K562 (cell line): ENCODE results near the gene TMEM117. TPM values are rescaled to one million over a fixed set of nuclear protein-coding genes. Genes with fewer than 3 reads are reported as not detected.

Experiments
- ATAC-seq: fragments of 200-7000 bp; cut with Tn5 transposase; 3 replicates; pipeline ENCODE4 v1.9.1; 2020; ENCODE audit warnings: moderate library complexity
- BruUV-seq: library from RNA; stranded (reverse); fragments of 400-500 nt; replicated peaks from 2 replicates; lab custom pipeline; 2021; lab: Mats Ljungman, UMichigan
- CTCF ChIA-PET: fragments of 300-600 bp; formaldehyde crosslinking; extraction: SDS; loops from one replicate; lab custom pipeline; 2021; ENCODE audit warnings: low intra/inter-chr PET ratio; lab: Yijun Ruan, JAX
- POLR2A ChIA-PET: fragments of 300-600, 350-650 bp; sonication (Branson Sonifier 250); formaldehyde crosslinking; extraction: SDS; loops from one replicate; lab custom pipeline; 2021; ENCODE audit warnings: antibody characterized with exemption, inconsistent platforms; lab: Yijun Ruan, JAX
- DNase-seq, 4 experiments: peaks; one replicate each; pipeline versions ENCODE4 v3.0.0 to v3.0.0-alpha.2; 2011 to 2018; ENCODE audit warnings: low spot score in 3 of 4, mixed read lengths in 3 of 4; ENCODE audit errors: extremely low read depth in 1 of 4
- FAIRE-seq: peaks from 2 replicates; lab custom pipeline; 2011; peaks lifted over from hg19 to GRCh38; lab: Jason Lieb, UNC
- H2AFZ ChIP-seq: 2 replicates; pipeline ENCODE4 v1.6.0; 2011; ENCODE audit warnings: low read depth, low read length, control low read depth, inconsistent platforms
- H3K27ac ChIP-seq: fragments of 200-600 bp; 3 replicates; pipeline ENCODE4 v1.8.0; 2011; ENCODE audit warnings: low read depth, mild to moderate bottlenecking, control low read depth, inconsistent platforms, low read length, moderate library complexity, mixed read lengths; ENCODE audit errors: extremely low read depth
- H3K27me3 ChIP-seq, 2 experiments: fragments of 300-600 bp in 1 of 2; 2 replicates in 1 of 2; 3 replicates in 1 of 2; pipeline versions ENCODE4 v1.6.0 to v1.8.0; 2011; ENCODE audit warnings: inconsistent platforms in 2 of 2, low read length in 2 of 2, mild to moderate bottlenecking in 1 of 2, mixed read lengths in 1 of 2, moderate library complexity in 1 of 2; ENCODE audit not compliant: control insufficient read depth in 2 of 2, insufficient read depth in 2 of 2
- H3K36me3 ChIP-seq: fragments of 300-600 bp; 3 replicates; pipeline ENCODE4 v1.8.0; 2011; ENCODE audit warnings: mild to moderate bottlenecking, low read length, inconsistent platforms; ENCODE audit not compliant: control insufficient read depth, insufficient read depth
- H3K4me1 ChIP-seq, 2 experiments: fragments of 200-600 bp in 1 of 2; replicated peaks in 1 of 2; 2 replicates in 1 of 2; 3 replicates in 1 of 2; pipeline versions ENCODE4 v1.5.1 to v1.8.0; 2011; ENCODE audit warnings: inconsistent platforms in 2 of 2, low read length in 2 of 2, mild to moderate bottlenecking in 1 of 2, mixed read lengths in 1 of 2, moderate library complexity in 1 of 2; ENCODE audit not compliant: control insufficient read depth in 2 of 2, insufficient read depth in 2 of 2
- H3K4me2 ChIP-seq: 2 replicates; pipeline ENCODE4 v1.6.1; 2011; ENCODE audit warnings: low read length, control low read depth, inconsistent platforms, mixed read lengths; ENCODE audit not compliant: insufficient read depth
- H3K4me3 ChIP-seq: fragments of 200-600 bp; sonication (generic), shearing (Covaris generic); 2 replicates; pipeline ENCODE4 v1.5.1; 2016; ENCODE audit warnings: control low read depth, inconsistent platforms
- H3K79me2 ChIP-seq: fragments of 200-600 bp; 3 replicates; pipeline ENCODE4 v1.8.0; 2011; ENCODE audit warnings: low read length, inconsistent platforms; ENCODE audit not compliant: control insufficient read depth, insufficient read depth
- H3K9ac ChIP-seq, 2 experiments: 2 replicates each; pipeline versions ENCODE4 v1.6.0 to v1.6.1; 2011; ENCODE audit warnings: low read depth in 2 of 2, low read length in 2 of 2, control low read depth in 1 of 2, inconsistent platforms in 1 of 2, mild to moderate bottlenecking in 1 of 2, mixed read lengths in 1 of 2; ENCODE audit not compliant: insufficient read depth in 1 of 2
- H3K9me1 ChIP-seq: one replicate; pipeline ENCODE4 v1.6.0; 2011; ENCODE audit warnings: inconsistent platforms, mild to moderate bottlenecking, low read length, moderate library complexity; ENCODE audit not compliant: control insufficient read depth, insufficient read depth
- H3K9me3 ChIP-seq: replicated peaks from 2 replicates; pipeline ENCODE4 v1.5.1; 2011; ENCODE audit warnings: low read depth, low read length, inconsistent platforms; ENCODE audit not compliant: control insufficient read depth, insufficient read depth
- H4K20me1 ChIP-seq: replicated peaks from 2 replicates; pipeline ENCODE4 v1.6.1; 2011; ENCODE audit warnings: low read length, inconsistent platforms, mixed read lengths; ENCODE audit not compliant: control insufficient read depth, insufficient read depth
- ATF6 ChIP-seq: sonication (generic); formaldehyde crosslinking; IDR thresholded peaks from 2 replicates; pipeline ENCODE4 v1.4.0; 2020; ENCODE audit warnings: mild to moderate bottlenecking, missing genetic modification reagents
- CBX1 ChIP-seq: sonication (generic); IDR thresholded peaks from 2 replicates; pipeline ENCODE4 v1.6.1; 2016; ENCODE audit warnings: antibody characterized with exemption, low read depth, mild to moderate bottlenecking
- CGGBP1 ChIP-seq: fragments of 250-450 bp; sonication (Bioruptor Pico); IDR thresholded peaks from 2 replicates; pipeline ENCODE4 v1.9.0; 2021; ENCODE audit warnings: mild to moderate bottlenecking
- CREBBP ChIP-seq: IDR thresholded peaks from one replicate; pipeline ENCODE4 v1.6.1; 2012; ENCODE audit warnings: low read depth, mild to moderate bottlenecking, control low read depth, inconsistent platforms, low read length
- E2F8 ChIP-seq: fragments of 450-650 bp; IDR thresholded peaks from 2 replicates; pipeline ENCODE4 v1.7.1; 2018; ENCODE audit warnings: mild to moderate bottlenecking, low read depth; ENCODE audit not compliant: partially characterized antibody
- KLF1 ChIP-seq: fragments of 450-650 bp; IDR thresholded peaks from 2 replicates; pipeline ENCODE4 v1.6.1; 2016; ENCODE audit warnings: missing genetic modification characterization, missing compliant biosample characterization
- PML ChIP-seq: IDR thresholded peaks from 2 replicates; pipeline ENCODE4 v1.6.1; 2012; ENCODE audit warnings: low read length, inconsistent platforms
- PPARD ChIP-seq: fragments of 250-450 bp; sonication (Bioruptor Pico); IDR thresholded peaks from 2 replicates; pipeline ENCODE4 v1.8.0; 2022; ENCODE audit warnings: inconsistent platforms, mild to moderate bottlenecking, moderate library complexity
- SPI1 ChIP-seq: IDR thresholded peaks from 2 replicates; pipeline ENCODE4 v1.6.1; 2011; ENCODE audit warnings: low read depth, low read length, control low read depth, borderline replicate concordance
- TAF9B ChIP-seq: fragments of 450-650 bp; IDR thresholded peaks from 2 replicates; pipeline ENCODE4 v1.6.1; 2018; ENCODE audit warnings: mild to moderate bottlenecking; ENCODE audit not compliant: partially characterized antibody
- ZHX1 ChIP-seq: fragments of 150-350 bp; conservative IDR thresholded peaks from 2 replicates; pipeline ENCODE4 v1.6.1; 2014; ENCODE audit warnings: low read length
- ZNF311 ChIP-seq: fragments of 250-450 bp; sonication (Bioruptor Pico); IDR thresholded peaks from 2 replicates; pipeline ENCODE4 v1.4.0; 2020; ENCODE audit warnings: mild to moderate bottlenecking, moderate library complexity
- ZNF41 ChIP-seq: fragments of 250-450 bp; sonication (Bioruptor Pico); conservative IDR thresholded peaks from 2 replicates; pipeline ENCODE4 v1.4.0; 2020; ENCODE audit warnings: mild to moderate bottlenecking
- WGBS: fragments of 100-300 bp; shearing (Covaris generic); methylation state at CpG from one replicate; pipeline ENCODE4 v1.1.6; 2016; ENCODE audit warnings: low coverage, mixed read lengths; ENCODE audit not compliant: insufficient coverage; ENCODE audit errors: missing lambda C conversion rate; 5-methylcytosine and 5-hydroxymethylcytosine counted together
- in situ Hi-C: fragments of 300-500 bp; cut with MboI; formaldehyde crosslinking; loops from 4 replicates; pipeline ENCODE4 v1.15.0; 2018; ENCODE audit warnings: inconsistent platforms, mixed read lengths
- intact Hi-C: fragments of 100-400 bp; cut with micrococcal nuclease; formaldehyde crosslinking; loops from 2 replicates; pipeline ENCODE4 v1.14.2; 2022
- polyA plus RNA-seq, 8 experiments: library from polyadenylated mRNA; depleted of rRNA in 4 of 8; stranded (reverse) in 5 of 8; unstranded in 3 of 8; fragments of >200 nt; fragmentation: Nextera tagmentation in 2 of 8; fragmentation: Illumina TruSeq in 1 of 8; extraction: Ambion mirVana in 2 of 8; extraction: Trizol in 1 of 8; gene quantifications; 2 replicates each; pipeline versions ENCODE4 v1.2.1 to v1.2.3, GENCODE V29; 2011 to 2014; ENCODE audit warnings: inconsistent platforms in 1 of 8, missing spikeins in 1 of 8
- total RNA-seq, 7 experiments: library from RNA; depleted of rRNA in 6 of 7; stranded (reverse); fragments of >200 nt in 6 of 7; fragmentation: Illumina TruSeq in 2 of 7; extraction: Trizol in 2 of 7; gene quantifications; 2 replicates each; pipeline versions ENCODE4 v1.2.1 to v1.2.3, GENCODE V29; 2011 to 2021; ENCODE audit warnings: low replicate concordance in 1 of 7

TMEM117 gene
- total and polyA plus RNA-seq, 9 of the 15 experiments (the other 6 are each of a cell fraction or from before 2014, with no cell fraction given), result 0.31 to 2.8 (median 1.0) TPM

GRCh38 chr12:44026046-44026445 is 190.2 kb downstream of the TMEM117 start:
- POLR2A ChIA-PET, result no interaction called here
- Histone ChIP-seq H3K4me3 (no peak overlapping the region), H3K27ac (no peak overlapping the region), H3K9me3 (no peaks in the 10 kb centered on the region), H2AFZ (no peak overlapping the region), H3K27me3 (no peaks in the 10 kb centered on the region), H3K4me2 (no peak overlapping the region), H3K79me2 (no peaks in the 10 kb centered on the region), H3K9ac (no peak overlapping the region), H3K4me1 (no peaks in the 10 kb centered on the region)
- no TSS peak for BruUV-seq
- in situ Hi-C loops (no loop called here), intact Hi-C loops (no loop called here)
- FAIRE-seq (no peak), DNase-seq (no peak)
- CTCF ChIA-PET, result no interaction called here
- WGBS, result 3% methylated on average over 2 of the region's 2 CpGs
- TF ChIP-seq E2F8 (no peak), CREBBP (no peak), TAF9B (no peak), PML (no peak), ATF6 (no peak), CBX1 (no peak), KLF1 (no peak), CGGBP1 (CRISPR knock-in tag) (no peak), PPARD (CRISPR knock-in tag) (no peak), ZNF311 (CRISPR knock-in tag) (no peak), ZHX1 (no peak), SPI1 (no peak), ZNF41 (CRISPR knock-in tag) (no peak)
- TF ChIP-seq, all 486 proteins: peak for 0
- no peak for ATAC-seq
- no peaks in the 10 kb centered on the region for H4K20me1 ChIP-seq
- H3K36me3 ChIP-seq, result no peaks in the 10 kb centered on the region
- no peaks in the 10 kb centered on the region for H3K9me1 ChIP-seq
